ENCODE data around the gene KRT32. TPM values are rescaled to one million over a fixed set of nuclear protein-coding genes. Genes with fewer than 3 reads are reported as not detected.

The KRT32 gene
- total RNA-seq, 1 donor from 2014 or later, result not detected

DNA sequence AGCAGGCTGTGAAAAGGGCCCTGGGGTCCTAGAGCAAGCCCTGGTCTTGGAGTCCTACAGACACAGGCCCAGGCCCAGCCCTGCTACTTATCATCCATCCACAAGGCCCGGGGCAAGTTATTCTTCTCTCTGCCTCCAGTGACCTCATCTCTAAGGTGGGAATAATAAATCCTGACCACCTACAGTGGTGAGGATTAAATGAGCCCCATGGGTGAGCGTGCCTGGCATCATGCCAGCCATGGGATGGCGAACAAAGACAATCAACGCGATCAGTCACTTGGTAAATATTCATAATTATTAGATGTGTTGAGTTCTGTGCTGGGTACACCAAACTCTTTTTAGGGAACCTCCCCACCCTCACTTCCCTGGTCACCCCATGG, 46.0 kb upstream of the KRT32 start:
- H3K27me3 ChIP-seq (ENCODE audit: insufficient read depth, low read length), result no peaks in the 10 kb centered on the region
- FAIRE-seq, result no peak
- no peak overlapping the region for H3K27ac Mint-ChIP-seq (ENCODE audit: unreplicated experiment)

GRCh38 chr17:41512546-41513167, 45.5 kb upstream of the KRT32 start:
- Mint-ChIP-seq H3K27ac (ENCODE audit: unreplicated experiment) (no peak overlapping the region), H3K27me3 (ENCODE audit: low read depth, unreplicated experiment) (peaks cover 20% of the 10 kb centered on the region), H3K4me3 (ENCODE audit: unreplicated experiment) (no peak overlapping the region), H3K36me3 (ENCODE audit: low read depth, unreplicated experiment) (peaks cover 2% of the 10 kb centered on the region), H3K9me3 (ENCODE audit: unreplicated experiment) (peaks cover 4% of the 10 kb centered on the region), H3K4me1 (ENCODE audit: low read depth, unreplicated experiment) (no peaks in the 10 kb centered on the region)
- Histone ChIP-seq H3K9ac (ENCODE audit: low read length) (no peak overlapping the region), H3K4me2 (ENCODE audit: low read length) (no peak overlapping the region), H3K79me2 (ENCODE audit: insufficient read depth, low read length) (no peaks in the 10 kb centered on the region), H4K20me1 (ENCODE audit: insufficient read depth, low read length) (no peaks in the 10 kb centered on the region), H3K36me3 (ENCODE audit: insufficient read depth, low read length) (no peaks in the 10 kb centered on the region), H3K4me3 (ENCODE audit: insufficient read depth, low read depth, low read length) (no peak overlapping the region), H3K9me3 (ENCODE audit: insufficient read depth, low read depth, low read length) (no peaks in the 10 kb centered on the region), H3K27me3 (ENCODE audit: insufficient read depth, low read length) (no peaks in the 10 kb centered on the region), H3K27ac (ENCODE audit: low read depth, low read length) (no peak overlapping the region), H2AFZ (ENCODE audit: low read depth, low read length) (no peak overlapping the region), H3K4me1 (ENCODE audit: insufficient read depth, low read length) (no peaks in the 10 kb centered on the region)
- no peak for DNase-seq (ENCODE audit: low read depth)
- TF ChIP-seq, protein P1, sequence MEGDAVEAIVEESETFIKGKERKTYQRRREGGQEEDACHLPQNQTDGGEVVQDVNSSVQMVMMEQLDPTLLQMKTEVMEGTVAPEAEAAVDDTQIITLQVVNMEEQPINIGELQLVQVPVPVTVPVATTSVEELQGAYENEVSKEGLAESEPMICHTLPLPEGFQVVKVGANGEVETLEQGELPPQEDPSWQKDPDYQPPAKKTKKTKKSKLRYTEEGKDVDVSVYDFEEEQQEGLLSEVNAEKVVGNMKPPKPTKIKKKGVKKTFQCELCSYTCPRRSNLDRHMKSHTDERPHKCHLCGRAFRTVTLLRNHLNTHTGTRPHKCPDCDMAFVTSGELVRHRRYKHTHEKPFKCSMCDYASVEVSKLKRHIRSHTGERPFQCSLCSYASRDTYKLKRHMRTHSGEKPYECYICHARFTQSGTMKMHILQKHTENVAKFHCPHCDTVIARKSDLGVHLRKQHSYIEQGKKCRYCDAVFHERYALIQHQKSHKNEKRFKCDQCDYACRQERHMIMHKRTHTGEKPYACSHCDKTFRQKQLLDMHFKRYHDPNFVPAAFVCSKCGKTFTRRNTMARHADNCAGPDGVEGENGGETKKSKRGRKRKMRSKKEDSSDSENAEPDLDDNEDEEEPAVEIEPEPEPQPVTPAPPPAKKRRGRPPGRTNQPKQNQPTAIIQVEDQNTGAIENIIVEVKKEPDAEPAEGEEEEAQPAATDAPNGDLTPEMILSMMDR (IDR thresholded peaks at IDR 0.05; ENCODE audit: insufficient read depth, low read depth, low read length), result no peak
- no peak for TF ChIP-seq EZH2 (IDR thresholded peaks at IDR 0.05; ENCODE audit: insufficient read depth, low read length)
- FAIRE-seq, result no peak

More for the DNA sequence above, 46.0 kb upstream of the KRT32 start:
- TF ChIP-seq, protein P1 (IDR thresholded peaks at IDR 0.05; ENCODE audit: insufficient read depth, low read depth, low read length), result no peak
- TF ChIP-seq EZH2 (IDR thresholded peaks at IDR 0.05; ENCODE audit: insufficient read depth, low read length), result no peak
- no peak overlapping the region for H3K4me2 ChIP-seq (ENCODE audit: low read length)
- H3K9me3 ChIP-seq (ENCODE audit: insufficient read depth, low read depth, low read length), result no peaks in the 10 kb centered on the region
- H3K9me3 Mint-ChIP-seq (ENCODE audit: unreplicated experiment), result peaks cover 4% of the 10 kb centered on the region
- H3K4me1 Mint-ChIP-seq (ENCODE audit: low read depth, unreplicated experiment), result no peaks in the 10 kb centered on the region
- no peaks in the 10 kb centered on the region for H3K4me1 ChIP-seq (ENCODE audit: insufficient read depth, low read length)
- H3K9ac ChIP-seq (ENCODE audit: low read length), result no peak overlapping the region
- no peaks in the 10 kb centered on the region for H4K20me1 ChIP-seq (ENCODE audit: insufficient read depth, low read length)
- no peak overlapping the region for H3K4me3 Mint-ChIP-seq (ENCODE audit: unreplicated experiment)
- no peak for DNase-seq (ENCODE audit: low read depth)
- peaks cover 20% of the 10 kb centered on the region for H3K27me3 Mint-ChIP-seq (ENCODE audit: low read depth, unreplicated experiment)
- H3K36me3 ChIP-seq (ENCODE audit: insufficient read depth, low read length), result no peaks in the 10 kb centered on the region
- no peak overlapping the region for H3K4me3 ChIP-seq (ENCODE audit: insufficient read depth, low read depth, low read length)
- H3K27ac ChIP-seq (ENCODE audit: low read depth, low read length), result no peak overlapping the region
- peaks cover 2% of the 10 kb centered on the region for H3K36me3 Mint-ChIP-seq (ENCODE audit: low read depth, unreplicated experiment)
- no peak overlapping the region for H2AFZ ChIP-seq (ENCODE audit: low read depth, low read length)
- H3K79me2 ChIP-seq (ENCODE audit: insufficient read depth, low read length), result no peaks in the 10 kb centered on the region

GRCh38 chr17:41511716-41512115, 44.5 kb upstream of the KRT32 start:
- Histone ChIP-seq H3K9ac (ENCODE audit: low read length) (no peak overlapping the region), H2AFZ (ENCODE audit: low read depth, low read length) (no peak overlapping the region), H3K27me3 (ENCODE audit: insufficient read depth, low read length) (no peaks in the 10 kb centered on the region), H3K79me2 (ENCODE audit: insufficient read depth, low read length) (no peaks in the 10 kb centered on the region), H4K20me1 (ENCODE audit: insufficient read depth, low read length) (no peaks in the 10 kb centered on the region), H3K4me1 (ENCODE audit: insufficient read depth, low read length) (no peaks in the 10 kb centered on the region), H3K4me2 (ENCODE audit: low read length) (no peak overlapping the region), H3K36me3 (ENCODE audit: insufficient read depth, low read length) (no peaks in the 10 kb centered on the region), H3K4me3 (ENCODE audit: insufficient read depth, low read depth, low read length) (no peak overlapping the region), H3K27ac (ENCODE audit: low read depth, low read length) (no peak overlapping the region), H3K9me3 (ENCODE audit: insufficient read depth, low read depth, low read length) (no peaks in the 10 kb centered on the region)
- Mint-ChIP-seq H3K36me3 (ENCODE audit: low read depth, unreplicated experiment) (peaks cover 2% of the 10 kb centered on the region), H3K4me1 (ENCODE audit: low read depth, unreplicated experiment) (no peaks in the 10 kb centered on the region), H3K27ac (ENCODE audit: unreplicated experiment) (no peak overlapping the region), H3K9me3 (ENCODE audit: unreplicated experiment) (peaks cover 2% of the 10 kb centered on the region), H3K4me3 (ENCODE audit: unreplicated experiment) (no peak overlapping the region), H3K27me3 (ENCODE audit: low read depth, unreplicated experiment) (peaks cover 20% of the 10 kb centered on the region)
- no peak for FAIRE-seq
- no peak for TF ChIP-seq EZH2 (IDR thresholded peaks at IDR 0.05; ENCODE audit: insufficient read depth, low read length)
- TF ChIP-seq, protein P1 (IDR thresholded peaks at IDR 0.05; ENCODE audit: insufficient read depth, low read depth, low read length), result no peak
- no peak for DNase-seq (ENCODE audit: low read depth)

Measured in astrocyte (in vitro differentiated cells and primary cell).